Right atrium auricular region (tissue), 2 donors: ENCODE measurements around the gene CYP2A7. TPM values are rescaled to one million over a fixed set of nuclear protein-coding genes. Genes with fewer than 3 reads are reported as not detected.
"Not testable (repeated sequence)": the region's sequence is repeated elsewhere in the genome, so short reads cannot be mapped to it uniquely, and the experiment has no call there.

Experiments used
- DNase-seq: peaks from one replicate; pipeline ENCODE4 v3.0.0-alpha.2; 2019; ENCODE audit warnings: low spot score
- H3K27ac ChIP-seq, 2 donors: fragments of 200-600 bp; sonication (generic); 1 replicate in 1 of 2; 2 replicates in 1 of 2; pipeline ENCODE4 v1.5.1; 2016 to 2019
- H3K27me3 ChIP-seq, 2 donors: fragments of 200-600 bp; sonication (generic); one replicate each; pipeline versions ENCODE4 v1.5.1 to v1.6.0; 2017 to 2019
- H3K36me3 ChIP-seq: fragments of 200-600 bp; sonication (generic); one replicate; pipeline ENCODE4 v1.5.1; 2016
- H3K4me1 ChIP-seq, 2 donors: fragments of 200-600 bp; sonication (generic); one replicate each; pipeline versions ENCODE4 v1.5.1 to v1.6.0; 2017 to 2019
- H3K4me3 ChIP-seq, 2 donors: fragments of 200-600 bp; sonication (generic); 1 replicate in 1 of 2; 2 replicates in 1 of 2; pipeline ENCODE4 v1.5.1; 2017 to 2019; ENCODE audit warnings: mild to moderate bottlenecking in 1 of 2, moderate library complexity in 1 of 2
- H3K9me3 ChIP-seq, 2 donors: fragments of 200-600 bp; sonication (generic); one replicate each; pipeline ENCODE4 v1.5.1; 2019
- total RNA-seq, 2 donors: library from RNA; depleted of rRNA; stranded (reverse); fragments of >200 nt; gene quantifications; one replicate each; pipeline ENCODE4 v1.1.0, GENCODE V29; 2016
- TF ChIP-seq, protein P1 (sequence below), 2 donors: fragments of 200-600 bp; sonication (generic); IDR thresholded peaks; one replicate each; pipeline ENCODE4 v1.5.1; 2019; ENCODE audit warnings: antibody characterized with exemption in 2 of 2

Gene CYP2A7
- total RNA-seq, 2 donors from 2014 or later = not detected

DNA sequence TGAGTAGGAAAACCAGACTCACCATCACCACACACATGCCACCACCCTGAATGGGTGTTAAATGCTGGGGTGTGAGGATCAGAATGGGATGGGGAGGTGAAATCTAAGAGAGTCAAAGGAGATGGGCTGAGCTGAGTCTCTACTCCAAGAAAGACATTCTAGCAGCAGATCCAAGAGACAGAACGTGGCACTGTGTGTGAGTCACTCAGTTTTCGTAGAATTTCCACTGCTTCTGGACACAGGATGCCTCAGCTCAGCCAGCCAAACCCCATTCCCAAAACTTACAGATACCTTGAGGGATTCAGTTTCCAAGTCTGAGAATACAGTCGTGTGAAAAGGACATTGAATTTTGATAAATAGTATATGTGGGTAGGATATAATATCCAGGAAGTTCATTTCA lies 7.3 kb upstream of the CYP2A7 start:
- DNase-seq = no peak
- H3K9me3 ChIP-seq = no peaks in the 10 kb centered on the region
- TF ChIP-seq, protein P1, sequence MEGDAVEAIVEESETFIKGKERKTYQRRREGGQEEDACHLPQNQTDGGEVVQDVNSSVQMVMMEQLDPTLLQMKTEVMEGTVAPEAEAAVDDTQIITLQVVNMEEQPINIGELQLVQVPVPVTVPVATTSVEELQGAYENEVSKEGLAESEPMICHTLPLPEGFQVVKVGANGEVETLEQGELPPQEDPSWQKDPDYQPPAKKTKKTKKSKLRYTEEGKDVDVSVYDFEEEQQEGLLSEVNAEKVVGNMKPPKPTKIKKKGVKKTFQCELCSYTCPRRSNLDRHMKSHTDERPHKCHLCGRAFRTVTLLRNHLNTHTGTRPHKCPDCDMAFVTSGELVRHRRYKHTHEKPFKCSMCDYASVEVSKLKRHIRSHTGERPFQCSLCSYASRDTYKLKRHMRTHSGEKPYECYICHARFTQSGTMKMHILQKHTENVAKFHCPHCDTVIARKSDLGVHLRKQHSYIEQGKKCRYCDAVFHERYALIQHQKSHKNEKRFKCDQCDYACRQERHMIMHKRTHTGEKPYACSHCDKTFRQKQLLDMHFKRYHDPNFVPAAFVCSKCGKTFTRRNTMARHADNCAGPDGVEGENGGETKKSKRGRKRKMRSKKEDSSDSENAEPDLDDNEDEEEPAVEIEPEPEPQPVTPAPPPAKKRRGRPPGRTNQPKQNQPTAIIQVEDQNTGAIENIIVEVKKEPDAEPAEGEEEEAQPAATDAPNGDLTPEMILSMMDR (IDR thresholded peaks at IDR 0.05) = no peak
- H3K27ac ChIP-seq = no peak overlapping the region
- H3K27me3 ChIP-seq = no peaks in the 10 kb centered on the region
- no peaks in the 10 kb centered on the region for H3K36me3 ChIP-seq
- H3K4me1 ChIP-seq = no peaks in the 10 kb centered on the region
- no peak overlapping the region for H3K4me3 ChIP-seq

DNA sequence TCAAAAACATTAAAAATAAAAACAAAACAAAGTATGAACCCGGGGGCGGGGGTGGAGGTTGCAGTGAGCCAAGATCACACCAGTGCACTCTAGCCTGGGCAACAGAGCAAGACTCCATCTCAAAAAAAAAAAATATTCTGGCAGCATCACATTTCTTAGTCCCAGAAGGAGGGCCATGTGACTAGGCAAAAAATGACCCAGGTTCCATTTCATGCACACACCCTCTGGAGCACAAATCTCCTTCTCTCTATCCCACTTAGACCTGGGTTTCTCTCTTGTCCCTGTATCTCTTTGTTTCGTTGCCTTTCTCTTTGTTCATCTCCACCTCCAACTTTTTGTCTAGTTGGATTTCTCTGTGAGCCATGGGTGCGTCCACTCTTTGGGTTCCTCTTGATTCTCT lies 6.2 kb upstream of the CYP2A7 start:
- no peak overlapping the region for H3K27ac ChIP-seq
- DNase-seq = no peak
- H3K36me3 ChIP-seq = no peaks in the 10 kb centered on the region
- TF ChIP-seq, protein P1 (IDR thresholded peaks at IDR 0.05) = no peak
- no peaks in the 10 kb centered on the region for H3K4me1 ChIP-seq
- H3K4me3 ChIP-seq = no peak overlapping the region
- H3K27me3 ChIP-seq = no peaks in the 10 kb centered on the region
- H3K9me3 ChIP-seq = no peaks in the 10 kb centered on the region

DNA sequence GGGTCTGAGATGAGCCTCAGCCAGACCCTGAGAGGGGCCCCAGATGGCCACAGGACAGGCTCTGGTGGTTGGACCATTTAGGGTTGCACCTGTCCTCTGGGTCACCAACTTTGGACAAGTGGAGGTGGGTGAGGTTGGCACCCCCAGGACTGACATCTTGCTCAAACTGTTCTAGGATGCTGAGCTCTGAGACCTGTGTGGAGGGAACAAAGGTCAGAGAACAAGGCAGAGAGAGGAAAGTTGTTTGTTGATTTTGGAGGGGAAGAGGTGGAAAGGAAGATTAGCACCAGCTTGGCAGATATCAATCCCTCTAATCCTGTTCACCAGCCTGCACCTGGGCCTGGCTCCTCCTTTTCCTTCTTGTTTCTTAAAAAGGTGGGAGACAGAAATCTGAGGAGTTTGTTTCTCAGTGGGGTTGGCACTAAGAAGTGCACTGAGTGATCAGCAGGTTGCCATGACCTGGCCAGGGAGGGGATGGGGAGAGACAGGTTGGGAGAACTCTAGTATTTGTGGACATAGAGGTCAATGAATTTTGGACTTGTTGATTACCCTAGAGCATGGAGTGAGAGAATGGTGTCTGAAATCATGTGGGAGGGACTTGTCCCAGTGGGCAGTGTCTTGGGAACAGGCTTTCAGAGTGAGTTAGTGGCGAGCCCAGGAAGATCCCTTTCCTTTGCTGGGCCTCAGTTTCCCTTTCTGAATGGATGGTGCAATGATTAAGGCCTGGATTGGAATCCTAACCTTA lies 2.3 kb upstream of the CYP2A7 start:
- H3K27ac ChIP-seq, H3K4me3 ChIP-seq, H3K4me1 ChIP-seq, H3K27me3 ChIP-seq, H3K9me3 ChIP-seq, H3K36me3 ChIP-seq, DNase-seq: not testable (repeated sequence)

DNA sequence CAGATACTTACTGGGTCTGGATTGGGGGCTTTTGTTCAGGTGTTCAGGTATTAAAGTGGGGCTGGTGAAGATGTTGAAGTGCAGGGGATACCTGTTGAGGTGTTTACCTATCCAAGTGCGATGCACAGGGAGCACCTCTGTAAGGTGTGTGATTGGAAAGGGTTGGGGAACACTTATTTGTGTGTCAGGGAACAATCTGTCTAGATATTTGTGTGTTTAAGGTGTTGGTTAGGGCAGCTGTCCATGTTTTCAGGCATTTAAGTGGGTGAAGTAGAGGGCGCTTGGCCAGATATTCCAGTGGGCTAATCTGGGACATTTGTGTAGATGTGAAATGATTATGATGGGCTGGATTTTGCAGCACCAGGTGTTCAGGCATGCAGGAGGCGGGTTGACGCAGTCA lies 2.7 kb downstream of the CYP2A7 start:
- H3K4me3 ChIP-seq, H3K4me1 ChIP-seq, H3K27me3 ChIP-seq, H3K27ac ChIP-seq, DNase-seq, H3K9me3 ChIP-seq, H3K36me3 ChIP-seq: not testable (repeated sequence)

DNA sequence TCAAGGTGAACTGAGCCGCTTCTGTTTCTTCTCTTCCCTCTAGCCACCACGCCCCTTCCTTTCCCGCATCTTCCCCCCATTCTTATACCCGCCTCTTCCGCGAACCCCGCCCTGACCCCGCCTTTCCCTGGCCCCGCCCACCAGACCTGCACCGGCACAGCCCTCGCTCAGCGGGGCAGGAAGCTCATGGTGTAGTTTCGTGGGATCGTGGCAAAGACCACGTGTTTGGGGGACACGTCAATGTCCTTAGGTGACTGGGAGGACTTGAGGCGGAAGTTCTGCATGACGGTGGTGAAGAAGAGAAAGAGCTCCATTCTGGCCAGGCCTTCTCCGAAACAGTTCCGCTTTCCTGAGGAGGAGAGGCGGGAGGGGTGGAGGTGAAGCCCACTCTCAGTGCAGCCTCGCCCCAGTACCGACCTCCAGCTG lies 6.5 kb downstream of the CYP2A7 start:
- H3K4me1 ChIP-seq, H3K4me3 ChIP-seq, H3K27me3 ChIP-seq, H3K9me3 ChIP-seq, H3K27ac ChIP-seq, H3K36me3 ChIP-seq: not testable (repeated sequence)
- DNase-seq = peak; percentile 62

DNA sequence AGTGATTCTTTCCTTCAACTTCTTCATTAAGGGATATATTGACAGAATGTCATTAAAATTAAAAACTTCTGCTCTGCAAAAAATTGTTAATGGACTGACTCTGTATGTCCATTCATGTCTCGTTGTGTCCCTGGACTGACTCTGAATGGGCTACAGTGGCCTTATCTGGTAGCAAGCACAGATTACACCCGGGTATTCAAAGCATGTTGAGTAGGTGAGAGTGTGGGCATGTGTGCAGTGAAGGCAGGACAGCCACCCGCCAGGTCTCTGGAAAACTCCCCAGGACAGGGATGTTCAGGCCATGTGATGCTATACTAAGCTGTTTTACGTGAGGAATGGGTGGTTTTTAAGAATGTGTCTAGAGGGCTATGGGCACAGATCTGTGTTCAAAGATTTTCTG lies 7.2 kb downstream of the CYP2A7 start:
- H3K36me3 ChIP-seq, H3K27me3 ChIP-seq, DNase-seq, H3K4me3 ChIP-seq, H3K4me1 ChIP-seq, H3K9me3 ChIP-seq, H3K27ac ChIP-seq: not testable (repeated sequence)

DNA sequence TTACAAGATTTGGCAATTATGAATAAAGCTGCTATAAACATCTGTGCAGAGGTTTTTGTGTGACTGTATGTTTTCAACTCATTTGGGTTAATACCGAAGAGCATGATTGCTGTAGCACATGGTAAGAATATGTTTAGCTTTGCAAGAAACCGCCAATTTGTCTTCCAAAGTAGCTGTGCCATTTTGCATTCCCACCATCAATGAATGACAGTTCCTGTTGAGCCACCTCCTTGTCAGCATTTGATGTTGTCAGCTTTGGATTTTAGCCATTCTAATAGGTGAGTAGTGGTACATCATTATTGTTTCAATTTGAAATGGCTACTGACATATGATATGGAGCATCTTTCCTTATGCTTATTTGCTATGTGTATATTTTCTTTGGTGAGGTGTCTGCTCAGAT lies 8.2 kb downstream of the CYP2A7 start:
- DNase-seq, H3K27ac ChIP-seq, H3K4me3 ChIP-seq, H3K4me1 ChIP-seq, H3K36me3 ChIP-seq, H3K9me3 ChIP-seq, H3K27me3 ChIP-seq: not testable (repeated sequence)

DNA sequence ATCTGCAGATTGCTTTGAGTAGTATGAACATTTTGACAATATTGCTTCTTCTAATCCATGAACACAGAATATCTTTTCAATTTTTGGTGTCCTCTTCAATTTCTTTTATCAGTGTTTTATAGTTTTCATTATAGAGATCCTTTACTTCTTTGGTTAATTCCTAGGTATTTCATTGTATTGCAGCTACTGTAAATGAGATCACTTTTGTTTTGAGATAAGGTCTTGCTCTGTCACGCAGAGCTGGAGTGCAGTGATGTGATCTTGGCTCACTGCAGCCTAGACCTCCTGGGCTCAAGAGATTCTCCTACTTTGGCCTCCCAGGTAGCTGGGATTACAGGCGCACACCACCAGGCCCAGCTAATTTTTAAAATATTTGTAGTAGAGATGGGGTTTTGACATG lies 9.8 kb downstream of the CYP2A7 start:
- Histone ChIP-seq H3K9me3 (no peaks in the 10 kb centered on the region), H3K27ac (no peak overlapping the region), H3K27me3 (no peaks in the 10 kb centered on the region), H3K36me3 (no peaks in the 10 kb centered on the region), H3K4me1 (no peaks in the 10 kb centered on the region), H3K4me3 (no peak overlapping the region)
- TF ChIP-seq, protein P1 (IDR thresholded peaks at IDR 0.05) = no peak
- DNase-seq = no peak
